Activated CD8-positive, alpha-beta memory T cell treated with anti-CD3 and anti-CD28 coated beads, Interleukin-2, amount 50 U/mL, for 48 hours (primary cell): ENCODE data around the gene EHHADH.
"Not testable (repeated sequence)": the region's sequence is repeated elsewhere in the genome, so short reads cannot be mapped to it uniquely, and the experiment has no call there.

Experiments
- DNase-seq: peaks from one replicate; pipeline ENCODE4 v3.0.0-alpha.2; 2020

Gene EHHADH

GRCh38 chr3:185253645-185254410, at the start of gene EHHADH:
Gene EHHADH (minus strand): TSS chr3:185254049. CDS start chr3:185254022, 27 bp downstream.
- DNase-seq = peak; percentile 80

GRCh38 chr3:185299918-185300426, 46.1 kb upstream of the EHHADH start:
- not testable (repeated sequence) for DNase-seq

DNA sequence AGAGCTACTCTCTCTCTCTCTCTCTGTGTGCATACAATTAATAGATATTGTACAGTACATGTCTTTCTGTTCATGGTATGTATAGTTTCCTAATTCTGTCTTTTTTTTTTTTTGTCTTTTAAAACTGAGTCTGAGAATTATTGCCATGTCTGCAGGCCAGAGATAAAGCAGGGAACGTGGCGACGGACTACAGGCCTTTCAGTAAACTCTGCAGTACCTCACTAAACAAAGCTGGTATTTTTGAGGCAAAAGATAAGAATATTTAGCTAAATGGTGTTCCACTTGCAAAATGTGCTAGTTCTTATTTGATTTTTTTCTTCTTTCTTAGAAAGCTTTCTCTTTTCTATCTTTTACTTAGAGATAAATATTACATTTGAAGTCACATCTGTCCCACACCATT, 44.0 kb upstream of the EHHADH start:
- DNase-seq = no peak

DNA sequence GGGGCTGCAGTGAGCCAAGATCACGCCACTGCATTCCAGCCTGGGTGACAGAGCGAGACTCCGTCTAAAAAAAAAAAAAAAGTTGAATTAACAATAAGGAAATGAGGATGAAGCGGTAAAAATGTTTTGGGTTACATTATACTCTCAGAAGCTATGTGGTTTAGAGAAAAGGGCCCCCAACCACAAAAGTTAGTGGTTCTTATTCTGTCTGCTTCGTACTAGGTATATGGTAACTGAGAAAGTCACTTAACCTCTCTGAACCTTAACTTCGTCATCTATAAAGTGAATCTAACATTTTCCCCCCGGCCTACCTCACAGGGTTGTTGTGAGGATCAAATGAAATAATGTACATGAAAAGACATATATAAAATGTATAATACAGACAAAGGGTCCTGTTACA, 38.4 kb upstream of the EHHADH start:
- DNase-seq = no peak

GRCh38 chr3:185290266-185290665, 36.4 kb upstream of the EHHADH start:
- DNase-seq = no peak

DNA sequence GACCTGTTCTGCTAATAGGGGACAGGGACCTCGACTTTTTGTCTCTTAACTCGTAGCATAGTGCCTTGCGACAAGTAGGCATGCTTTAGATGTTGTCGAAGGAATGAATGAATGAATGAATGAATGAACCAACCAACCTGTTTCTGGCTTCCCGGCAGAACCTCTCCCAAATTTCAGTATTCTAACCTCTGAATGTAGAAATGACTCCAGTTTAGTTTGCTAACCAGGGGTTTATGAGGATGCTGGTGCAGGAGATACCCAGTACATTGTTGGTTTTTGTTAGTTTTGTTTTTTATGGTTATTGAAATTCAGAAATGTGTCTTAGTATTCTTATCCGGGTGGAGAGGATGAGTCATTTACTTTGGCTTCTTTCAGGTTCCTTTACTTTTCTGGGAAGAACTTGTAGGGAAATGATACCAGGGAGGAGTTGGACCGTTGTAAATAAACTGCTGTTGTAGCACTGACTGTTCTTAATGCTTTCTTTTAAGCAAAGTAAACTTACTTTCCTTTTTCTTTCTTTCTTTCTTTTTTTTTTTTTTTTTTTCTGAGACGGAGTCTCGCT, 29.6 kb upstream of the EHHADH start:
- DNase-seq = no peak

- DNase-seq = peak; percentile 96
These were observed 29.0 kb upstream of the EHHADH start for GRCh38 chr3:185282696-185283373.

DNA sequence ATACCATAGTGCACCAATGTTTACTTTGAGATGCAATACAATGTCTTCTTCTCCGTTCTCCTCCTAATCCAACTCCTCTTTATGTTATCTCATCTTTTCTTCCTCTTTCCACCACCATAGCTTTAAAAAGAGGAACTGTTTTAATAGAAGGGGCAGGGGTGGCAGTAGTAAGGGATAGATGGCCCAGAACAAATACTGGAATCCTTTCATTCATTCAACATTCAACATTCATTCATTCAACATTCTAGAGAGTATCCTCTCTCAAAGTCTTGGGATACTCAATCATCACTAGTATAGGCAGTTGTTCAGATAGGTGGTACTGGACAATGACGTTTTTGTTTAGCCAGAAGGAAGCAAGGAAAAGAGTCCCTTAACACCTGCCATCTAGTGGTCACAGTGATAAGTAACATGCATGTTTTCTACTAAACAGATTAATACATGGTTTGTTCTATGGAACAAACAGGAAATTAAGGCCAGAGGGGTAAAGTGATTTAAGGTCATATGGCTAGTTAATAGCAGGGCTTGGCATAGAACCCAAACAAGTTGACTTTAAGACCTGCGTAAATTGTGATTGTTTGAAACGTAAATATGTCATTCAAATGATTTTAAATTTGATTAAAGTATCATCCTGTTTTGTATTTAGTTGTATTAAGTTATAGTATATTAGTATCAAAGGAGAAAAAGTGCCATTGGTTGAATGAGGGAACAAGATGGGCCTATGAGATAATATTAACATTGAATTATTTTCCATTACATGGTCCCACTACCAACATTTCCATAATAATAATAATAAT, 26.9 kb upstream of the EHHADH start:
- no peak for DNase-seq

- DNase-seq = no peak
These were observed 25.8 kb upstream of the EHHADH start for GRCh38 chr3:185279587-185280138.

DNA sequence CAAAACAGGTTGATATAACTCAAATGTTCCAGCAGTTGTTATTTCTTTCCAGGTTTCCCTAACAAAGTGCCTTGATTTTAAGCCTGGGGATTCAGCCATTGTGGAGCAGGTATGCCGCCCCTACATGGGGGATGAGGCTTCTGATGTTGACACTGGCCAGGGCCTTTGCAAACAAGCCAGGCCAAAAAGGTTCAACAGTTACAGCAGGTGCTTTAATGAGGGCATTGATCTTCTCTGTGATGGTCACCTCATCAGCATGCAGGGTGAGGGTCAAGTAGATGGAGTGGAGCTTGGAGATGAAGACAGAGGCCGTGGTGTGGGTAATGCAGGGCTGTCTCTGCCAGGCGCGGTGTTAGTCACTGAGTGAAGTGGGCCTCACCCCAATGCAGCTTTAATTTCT, 22.6 kb upstream of the EHHADH start:
- no peak for DNase-seq

- no peak for DNase-seq
These were observed 18.2 kb upstream of the EHHADH start for GRCh38 chr3:185272033-185272432.

DNA sequence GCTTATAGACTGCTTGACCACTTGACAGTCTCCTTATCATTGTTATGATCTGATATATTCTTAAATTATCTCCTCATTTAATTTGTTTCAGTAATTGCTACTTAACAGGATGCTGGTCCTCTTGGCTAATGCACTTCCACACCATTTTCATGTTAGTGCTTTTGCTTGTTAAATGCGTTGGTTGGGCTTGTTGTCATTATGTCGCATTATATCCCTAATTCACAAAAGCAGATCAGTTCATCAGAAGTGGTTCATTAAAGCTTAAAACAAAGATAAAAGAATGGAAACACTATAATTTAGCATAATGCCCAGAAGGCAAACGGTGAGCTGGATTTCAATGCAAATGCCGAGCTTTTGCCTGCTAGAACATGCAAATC, 17.1 kb upstream of the EHHADH start:
- DNase-seq = no peak

- DNase-seq = no peak
These were observed 16.6 kb upstream of the EHHADH start for GRCh38 chr3:185270262-185270955.

DNA sequence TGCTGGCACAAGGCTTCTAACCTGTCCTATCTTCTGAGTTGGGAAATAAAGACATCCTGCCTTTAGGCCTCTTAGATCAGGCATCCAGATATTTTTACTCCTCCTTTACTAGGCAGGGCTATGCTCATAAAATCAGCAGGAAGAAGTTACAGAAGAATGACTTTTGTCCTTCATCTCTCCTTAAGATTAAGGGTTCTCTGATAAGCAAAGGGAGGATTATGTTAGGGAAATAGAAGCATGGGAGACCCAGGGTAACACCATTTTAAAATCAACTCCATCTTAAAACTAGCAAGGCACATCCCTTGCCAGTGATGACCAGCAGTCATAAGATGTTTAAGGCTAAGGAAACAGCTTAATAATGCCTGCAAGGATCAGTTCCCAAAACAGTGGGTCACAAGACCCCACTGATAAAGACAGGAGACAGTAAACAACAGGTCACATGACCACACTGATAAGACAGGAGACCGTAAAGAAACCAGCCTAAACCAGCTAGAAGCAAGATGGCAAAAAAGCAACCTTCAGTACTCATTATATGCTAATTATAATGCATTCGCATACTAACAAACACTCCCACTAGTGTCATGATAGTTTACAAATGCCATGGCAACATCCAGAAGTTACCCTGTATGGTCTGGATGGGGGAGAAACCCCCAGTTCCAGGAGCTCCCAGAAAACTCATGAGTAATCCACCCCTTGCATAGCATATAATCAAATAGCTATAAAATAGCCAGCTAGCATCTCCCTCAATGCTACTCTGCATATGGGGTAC, 14.5 kb upstream of the EHHADH start:
- no peak for DNase-seq

GRCh38 chr3:185267193-185267592, 13.3 kb upstream of the EHHADH start:
- DNase-seq = no peak

DNA sequence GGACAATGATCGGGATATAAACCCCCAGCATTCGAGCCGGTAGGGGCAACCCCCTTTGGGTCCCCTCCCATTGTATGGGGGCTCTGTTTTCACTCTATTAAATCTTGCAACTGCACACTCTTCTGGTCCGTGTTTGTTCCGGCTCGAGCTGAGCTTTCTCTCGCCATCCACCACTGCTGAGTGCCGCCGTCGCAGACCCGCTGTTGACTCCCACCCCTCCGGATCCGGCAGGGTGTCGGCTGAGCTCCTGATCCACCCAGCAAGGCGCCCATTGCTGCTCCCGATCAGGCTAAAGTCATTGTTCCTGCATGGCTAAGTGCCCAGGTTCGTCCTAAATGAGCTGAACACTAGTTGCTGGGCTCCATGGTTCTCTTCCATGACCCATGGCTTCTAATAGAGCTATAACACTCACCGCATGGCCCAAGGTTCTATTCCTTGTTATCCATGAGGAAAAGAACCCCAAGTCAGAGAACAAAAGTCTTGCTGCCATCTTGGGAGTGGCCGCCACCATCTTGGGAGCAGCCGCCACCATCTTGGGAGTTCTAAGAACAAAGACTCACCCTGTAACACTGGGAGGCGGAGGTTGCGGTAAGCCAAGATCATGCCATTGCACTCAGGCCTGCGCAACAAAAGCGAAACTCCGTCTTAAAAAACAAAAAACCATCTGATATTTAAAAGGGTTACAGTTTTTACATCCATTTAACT, 11.2 kb upstream of the EHHADH start:
- no peak for DNase-seq

- no peak for DNase-seq
These were observed 9.6 kb upstream of the EHHADH start for GRCh38 chr3:185263423-185263822.

- DNase-seq = no peak
These were observed 3.5 kb upstream of the EHHADH start for GRCh38 chr3:185257334-185257733.

- no peak for DNase-seq
These were observed 950 bp upstream of the EHHADH start for GRCh38 chr3:185254799-185255198.

GRCh38 chr3:185253133-185253532, 716 bp downstream of the EHHADH start:
- not testable (repeated sequence) for DNase-seq

- no peak for DNase-seq
These were observed 2.6 kb downstream of the EHHADH start for GRCh38 chr3:185251272-185251671.
